ENCODE results near the gene FBXL15. TPM values are rescaled to one million over a fixed set of nuclear protein-coding genes. Genes with fewer than 3 reads are reported as not detected.

The FBXL15 gene
- total RNA-seq, 4 donors from 2014 or later = 12.5 to 17.9 (median 13.8) TPM

- DNase-seq (ENCODE audit: low spot score in 2 of 2) = no peak
- Histone ChIP-seq H3K9me3 (no peaks in the 10 kb centered on the region), H3K36me3 (no peaks in the 10 kb centered on the region), H3K27me3 (no peaks in the 10 kb centered on the region), H3K4me3 (no peak overlapping the region), H3K4me1 (peaks cover 32% of the 10 kb centered on the region), H3K27ac (no peak overlapping the region)
- 84% methylated on average over 10 of the region's 10 CpGs for WGBS
- TF ChIP-seq CTCF (IDR thresholded peaks at IDR 0.05) = no peak
- TF ChIP-seq POLR2A (IDR thresholded peaks at IDR 0.05) = no peak
- no peak for TF ChIP-seq EP300 (IDR thresholded peaks at IDR 0.05)
- TF ChIP-seq POLR2AphosphoS5 (IDR thresholded peaks at IDR 0.05) = no peak
Measured at GRCh38 chr10:102463983-102464382, 43.3 kb downstream of the FBXL15 start.

GRCh38 chr10:102465466-102465865 is 44.8 kb downstream of the FBXL15 start:
- WGBS = 58% methylated on average over 3 of the region's 3 CpGs
- no peak overlapping the region for H3K4me3 ChIP-seq
- no peaks in the 10 kb centered on the region for H3K36me3 ChIP-seq
- no peak for DNase-seq (ENCODE audit: low spot score in 2 of 2)
- no peak overlapping the region for H3K27ac ChIP-seq
- H3K9me3 ChIP-seq = no peaks in the 10 kb centered on the region
- TF ChIP-seq POLR2A (IDR thresholded peaks at IDR 0.05) (no peak), CTCF (IDR thresholded peaks at IDR 0.05) (no peak), EP300 (IDR thresholded peaks at IDR 0.05) (no peak), POLR2AphosphoS5 (IDR thresholded peaks at IDR 0.05) (no peak)
- H3K4me1 ChIP-seq = peaks cover 32% of the 10 kb centered on the region
- no peaks in the 10 kb centered on the region for H3K27me3 ChIP-seq

GRCh38 chr10:102467318-102467717 is 46.7 kb downstream of the FBXL15 start:
- Histone ChIP-seq H3K4me3 (no peak overlapping the region), H3K4me1 (peaks cover 15% of the 10 kb centered on the region), H3K27ac (no peak overlapping the region), H3K27me3 (no peaks in the 10 kb centered on the region), H3K9me3 (no peaks in the 10 kb centered on the region), H3K36me3 (peaks cover 6% of the 10 kb centered on the region)
- no peak for TF ChIP-seq EP300 (IDR thresholded peaks at IDR 0.05)
- no peak for TF ChIP-seq POLR2A (IDR thresholded peaks at IDR 0.05)
- TF ChIP-seq POLR2AphosphoS5 (IDR thresholded peaks at IDR 0.05) = no peak
- DNase-seq (ENCODE audit: low spot score in 2 of 2) = no peak
- 64% methylated on average over 6 of the region's 6 CpGs for WGBS

DNA sequence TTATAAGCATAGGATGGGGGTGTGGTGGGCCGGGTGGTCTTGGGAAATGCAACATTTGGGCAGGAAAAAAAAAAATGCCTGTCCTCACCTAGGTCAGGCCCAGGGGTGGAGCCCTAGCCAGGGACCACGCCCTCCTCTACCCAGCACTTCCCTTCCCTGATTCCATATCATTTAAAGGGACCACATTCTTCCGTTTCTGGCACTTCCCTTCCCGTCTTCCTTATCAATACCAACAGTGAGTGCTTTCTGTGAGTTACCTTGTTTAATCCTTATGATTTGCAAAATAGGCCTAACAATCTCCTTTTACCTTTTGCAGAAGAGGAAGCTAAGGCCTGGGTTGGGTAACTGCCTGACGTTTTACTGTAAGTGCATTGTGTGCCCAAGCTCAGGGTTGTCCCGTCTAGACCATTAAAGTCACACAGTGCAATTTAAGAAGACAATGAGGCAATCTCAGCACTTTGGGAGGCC is 47.4 kb downstream of the FBXL15 start:
- H3K4me1 ChIP-seq = peaks cover 8% of the 10 kb centered on the region
- no peak for DNase-seq (ENCODE audit: low spot score in 2 of 2)
- WGBS = 39% methylated on average over 5 of the region's 6 CpGs
- TF ChIP-seq POLR2A (IDR thresholded peaks at IDR 0.05) (no peak), POLR2AphosphoS5 (IDR thresholded peaks at IDR 0.05) (no peak), CTCF (IDR thresholded peaks at IDR 0.05) (no peak), EP300 (IDR thresholded peaks at IDR 0.05) (no peak)
- no peaks in the 10 kb centered on the region for H3K27me3 ChIP-seq
- peaks cover 6% of the 10 kb centered on the region for H3K36me3 ChIP-seq
- no peak overlapping the region for H3K27ac ChIP-seq
- no peak overlapping the region for H3K4me3 ChIP-seq
- no peaks in the 10 kb centered on the region for H3K9me3 ChIP-seq

DNA sequence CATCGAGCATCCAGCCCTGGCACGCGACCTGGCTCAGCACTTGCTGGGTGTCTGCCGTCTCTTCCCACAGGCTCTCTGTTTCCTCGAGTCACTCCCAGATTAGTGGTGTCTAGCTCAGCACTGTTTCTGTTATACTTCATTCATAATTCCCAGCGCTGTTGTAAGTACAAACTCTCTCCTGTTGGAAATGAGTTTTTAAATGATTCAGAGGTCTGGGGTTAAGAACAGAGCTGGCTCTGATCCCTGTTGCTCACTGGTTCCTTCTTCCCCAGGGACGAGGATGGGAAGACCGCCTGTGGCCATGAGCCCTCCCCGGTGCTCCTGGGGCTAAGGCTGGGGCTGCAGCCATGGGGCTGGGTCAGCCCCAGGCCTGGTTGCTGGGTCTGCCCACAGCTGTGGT is 48.0 kb downstream of the FBXL15 start:
- 69% methylated on average over 9 of the region's 9 CpGs for WGBS
- Histone ChIP-seq H3K9me3 (no peaks in the 10 kb centered on the region), H3K36me3 (peaks cover 6% of the 10 kb centered on the region), H3K27ac (no peak overlapping the region), H3K27me3 (no peaks in the 10 kb centered on the region), H3K4me1 (peaks cover 7% of the 10 kb centered on the region), H3K4me3 (no peak overlapping the region)
- DNase-seq (ENCODE audit: low spot score in 2 of 2) = no peak
- TF ChIP-seq POLR2A (IDR thresholded peaks at IDR 0.05) = no peak

GRCh38 chr10:102470579-102471546 is 50.2 kb downstream of the FBXL15 start:
- Histone ChIP-seq H3K4me3 (no peak overlapping the region), H3K27ac (no peak overlapping the region), H3K36me3 (peaks cover 6% of the 10 kb centered on the region), H3K27me3 (no peaks in the 10 kb centered on the region), H3K4me1 (peaks cover 7% of the 10 kb centered on the region), H3K9me3 (no peaks in the 10 kb centered on the region)
- DNase-seq (ENCODE audit: low spot score in 2 of 2) = no peak
- TF ChIP-seq POLR2A (IDR thresholded peaks at IDR 0.05) (no peak), CTCF (IDR thresholded peaks at IDR 0.05) (no peak), EP300 (IDR thresholded peaks at IDR 0.05) (no peak), POLR2AphosphoS5 (IDR thresholded peaks at IDR 0.05) (no peak)
- 89% methylated on average over 24 of the region's 36 CpGs for WGBS
